Neuron (in vitro differentiated cells): ENCODE data around the gene LEMD3.

Experiments used
- H2AFZ ChIP-seq: one replicate; pipeline ENCODE4 v1.6.1; 2013; ENCODE audit warnings: low read depth, mild to moderate bottlenecking, inconsistent platforms, low read length, moderate library complexity
- H3K27me3 ChIP-seq: one replicate; pipeline ENCODE4 v1.6.1; 2013; ENCODE audit warnings: low read length; ENCODE audit not compliant: insufficient read depth
- H3K36me3 ChIP-seq: one replicate; pipeline ENCODE4 v1.6.1; 2013; ENCODE audit warnings: low read length; ENCODE audit not compliant: insufficient read depth
- H3K4me1 ChIP-seq: one replicate; pipeline ENCODE4 v1.6.1; 2013; ENCODE audit warnings: low read length; ENCODE audit not compliant: insufficient read depth
- H3K4me3 ChIP-seq: 2 replicates; pipeline ENCODE4 v1.5.1; 2013; ENCODE audit warnings: mild to moderate bottlenecking, low read length, moderate library complexity
- H3K9me3 ChIP-seq: one replicate; pipeline ENCODE4 v1.6.1; 2013; ENCODE audit warnings: low read length

Gene LEMD3

GRCh38 chr12:65152012-65152411 is 17.4 kb upstream of the LEMD3 start:
- Histone ChIP-seq H3K4me1 (no peaks in the 10 kb centered on the region), H3K27me3 (peaks cover 14% of the 10 kb centered on the region), H3K4me3 (no peak overlapping the region), H3K9me3 (no peaks in the 10 kb centered on the region), H2AFZ (no peak overlapping the region), H3K36me3 (no peaks in the 10 kb centered on the region)

GRCh38 chr12:65152596-65152995 is 16.8 kb upstream of the LEMD3 start:
- H3K36me3 ChIP-seq: no peaks in the 10 kb centered on the region
- H3K9me3 ChIP-seq: no peaks in the 10 kb centered on the region
- H3K4me1 ChIP-seq: no peaks in the 10 kb centered on the region
- H2AFZ ChIP-seq: no peak overlapping the region
- H3K27me3 ChIP-seq: peaks cover 14% of the 10 kb centered on the region
- H3K4me3 ChIP-seq: no peak overlapping the region

- Histone ChIP-seq H3K36me3 (no peaks in the 10 kb centered on the region), H3K27me3 (peaks cover 9% of the 10 kb centered on the region), H3K4me1 (no peaks in the 10 kb centered on the region), H3K9me3 (no peaks in the 10 kb centered on the region), H3K4me3 (no peak overlapping the region), H2AFZ (no peak overlapping the region)
These were observed 13.6 kb upstream of the LEMD3 start for GRCh38 chr12:65155784-65156183.

- no peaks in the 10 kb centered on the region for H3K36me3 ChIP-seq
- H3K4me3 ChIP-seq: no peak overlapping the region
- peaks cover 9% of the 10 kb centered on the region for H3K27me3 ChIP-seq
- no peaks in the 10 kb centered on the region for H3K9me3 ChIP-seq
- peaks cover under 1% of the 10 kb centered on the region for H3K4me1 ChIP-seq
- no peak overlapping the region for H2AFZ ChIP-seq
These were observed 13.0 kb upstream of the LEMD3 start for GRCh38 chr12:65156366-65156841.

- Histone ChIP-seq H3K27me3 (peaks cover 16% of the 10 kb centered on the region), H3K36me3 (no peaks in the 10 kb centered on the region), H3K4me1 (peaks cover 4% of the 10 kb centered on the region), H3K9me3 (no peaks in the 10 kb centered on the region), H2AFZ (no peak overlapping the region), H3K4me3 (no peak overlapping the region)
These were observed 12.3 kb upstream of the LEMD3 start for GRCh38 chr12:65157091-65157490.

- Histone ChIP-seq H3K36me3 (no peaks in the 10 kb centered on the region), H3K4me1 (peaks cover 4% of the 10 kb centered on the region), H3K27me3 (peaks cover 13% of the 10 kb centered on the region), H2AFZ (no peak overlapping the region), H3K9me3 (no peaks in the 10 kb centered on the region), H3K4me3 (no peak overlapping the region)
These were observed 6.8 kb upstream of the LEMD3 start for GRCh38 chr12:65162609-65163008.

GRCh38 chr12:65164244-65164643 is 5.1 kb upstream of the LEMD3 start:
- Histone ChIP-seq H3K27me3 (peaks cover 13% of the 10 kb centered on the region), H2AFZ (no peak overlapping the region), H3K4me1 (peaks cover 4% of the 10 kb centered on the region), H3K4me3 (no peak overlapping the region), H3K36me3 (no peaks in the 10 kb centered on the region), H3K9me3 (no peaks in the 10 kb centered on the region)

- peaks cover 4% of the 10 kb centered on the region for H3K4me1 ChIP-seq
- H3K27me3 ChIP-seq: peaks cover 13% of the 10 kb centered on the region
- H3K4me3 ChIP-seq: no peak overlapping the region
- H2AFZ ChIP-seq: no peak overlapping the region
- no peaks in the 10 kb centered on the region for H3K36me3 ChIP-seq
- H3K9me3 ChIP-seq: no peaks in the 10 kb centered on the region
These were observed 4.6 kb upstream of the LEMD3 start for GRCh38 chr12:65164774-65165173.

- Histone ChIP-seq H3K36me3 (peaks cover 7% of the 10 kb centered on the region), H3K4me1 (peaks cover 28% of the 10 kb centered on the region), H2AFZ (peak overlapping the region; percentile 90), H3K27me3 (no peaks in the 10 kb centered on the region), H3K4me3 (peak overlapping the region; percentile 56), H3K9me3 (no peaks in the 10 kb centered on the region)
These were observed 583 bp upstream of the LEMD3 start for GRCh38 chr12:65168681-65169319.

GRCh38 chr12:65170209-65170881 is 962 bp downstream of the LEMD3 start:
- Histone ChIP-seq H3K9me3 (no peaks in the 10 kb centered on the region), H3K4me3 (peak overlapping the region; percentile 56)

GRCh38 chr12:65171073-65171472 is 1.7 kb downstream of the LEMD3 start:
- H3K4me3 ChIP-seq: peak overlapping the region; percentile 56
- H3K9me3 ChIP-seq: no peaks in the 10 kb centered on the region
- H2AFZ ChIP-seq: no peak overlapping the region
- peaks cover 22% of the 10 kb centered on the region for H3K36me3 ChIP-seq
- no peaks in the 10 kb centered on the region for H3K27me3 ChIP-seq
- peaks cover 37% of the 10 kb centered on the region for H3K4me1 ChIP-seq

More at GRCh38 chr12:65170209-65170881, 962 bp downstream of the LEMD3 start:
- peaks cover 37% of the 10 kb centered on the region for H3K4me1 ChIP-seq
- H3K27me3 ChIP-seq: no peaks in the 10 kb centered on the region
- peaks cover 15% of the 10 kb centered on the region for H3K36me3 ChIP-seq
- peak overlapping the region; percentile 90 for H2AFZ ChIP-seq

GRCh38 chr12:65171870-65172269 is 2.5 kb downstream of the LEMD3 start:
- peaks cover 27% of the 10 kb centered on the region for H3K36me3 ChIP-seq
- no peak overlapping the region for H2AFZ ChIP-seq
- no peaks in the 10 kb centered on the region for H3K9me3 ChIP-seq
- peaks cover 37% of the 10 kb centered on the region for H3K4me1 ChIP-seq
- peak overlapping the region; percentile 56 for H3K4me3 ChIP-seq
- no peaks in the 10 kb centered on the region for H3K27me3 ChIP-seq

- peaks cover 3% of the 10 kb centered on the region for H3K9me3 ChIP-seq
- H3K4me3 ChIP-seq: no peak overlapping the region
- peaks cover 37% of the 10 kb centered on the region for H3K4me1 ChIP-seq
- H3K36me3 ChIP-seq: peaks cover 37% of the 10 kb centered on the region
- no peak overlapping the region for H2AFZ ChIP-seq
- H3K27me3 ChIP-seq: no peaks in the 10 kb centered on the region
These were observed 6.0 kb downstream of the LEMD3 start for GRCh38 chr12:65175385-65175784.
